Activated CD4-positive, alpha-beta T cell treated with anti-CD3 and anti-CD28 coated beads, Interleukin-2, amount 10 ng/mL, durations not matched to agents 24 days and 14 days (primary cell): ENCODE measurements around the gene PGAP6. TPM values are rescaled to one million over a fixed set of nuclear protein-coding genes. Genes with fewer than 3 reads are reported as not detected.

Experiments
- DNase-seq: peaks from one replicate; pipeline ENCODE4 v3.0.0; 2022
- H3K27ac Mint-ChIP-seq: one replicate; pipeline ENCODE4 v1.8.0; 2022; ENCODE audit warnings: mild to moderate bottlenecking, mixed read lengths
- H3K27me3 Mint-ChIP-seq: one replicate; pipeline ENCODE4 v1.8.0; 2022; ENCODE audit warnings: mixed read lengths
- H3K36me3 Mint-ChIP-seq: one replicate; pipeline ENCODE4 v1.8.0; 2022; ENCODE audit warnings: low read depth, mild to moderate bottlenecking, mixed read lengths
- H3K4me1 Mint-ChIP-seq: one replicate; pipeline ENCODE4 v1.8.0; 2021; ENCODE audit warnings: mixed read lengths
- H3K4me3 Mint-ChIP-seq: one replicate; pipeline ENCODE4 v1.8.0; 2022; ENCODE audit warnings: mild to moderate bottlenecking, moderate library complexity, mixed read lengths
- H3K9me3 Mint-ChIP-seq: one replicate; pipeline ENCODE4 v1.8.0; 2021; ENCODE audit warnings: mixed read lengths
- intact Hi-C: fragments of 100-400 bp; cut with micrococcal nuclease; formaldehyde crosslinking; loops from one replicate; pipeline ENCODE4 v1.15.1; 2023
- total RNA-seq: library from RNA; stranded (reverse); gene quantifications from 2 replicates; pipeline ENCODE4 v1.2.3, GENCODE V29; 2022

Gene PGAP6
- total RNA-seq, 1 donor from 2014 or later, result 37.8 TPM

DNA sequence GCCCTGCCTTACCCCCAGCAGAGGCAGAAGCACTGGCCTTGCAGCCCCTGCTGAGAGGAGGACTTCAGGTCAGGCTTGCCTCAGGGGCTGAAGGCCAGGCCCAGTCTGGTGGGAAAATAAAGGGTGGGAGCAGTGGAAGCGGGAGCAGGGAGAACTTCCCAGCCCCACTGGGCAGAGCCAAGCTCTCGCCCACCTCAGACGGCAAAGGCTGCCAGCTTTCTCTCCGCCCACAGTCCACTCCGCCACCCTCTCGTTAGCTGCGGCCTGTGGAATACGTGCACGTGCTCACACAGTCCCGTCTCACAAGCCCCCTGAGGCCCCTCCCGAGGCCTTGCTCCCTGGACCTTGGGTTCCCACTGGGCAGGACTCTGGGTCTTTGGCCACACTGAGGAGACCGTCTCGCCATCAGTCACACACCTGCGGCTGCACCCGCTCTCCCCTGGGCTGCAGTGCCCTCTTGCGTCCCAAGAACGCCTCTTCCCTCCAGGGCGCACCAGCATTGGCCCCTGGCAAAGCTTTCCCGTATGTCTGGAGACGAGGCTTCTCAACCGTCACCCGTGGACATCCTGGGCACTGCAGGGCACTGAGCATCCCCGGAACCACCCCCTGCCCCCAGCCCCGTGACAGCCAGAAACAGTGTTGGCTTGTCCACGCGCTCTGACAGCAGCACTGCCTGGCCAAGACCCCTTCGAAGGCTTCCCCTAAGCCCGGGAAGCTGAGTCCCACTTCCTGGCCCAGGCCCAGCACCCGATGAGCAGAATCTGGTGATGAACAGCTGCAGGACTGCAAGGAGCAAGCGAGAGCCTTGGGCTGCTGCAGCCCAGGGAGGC is 19.7 kb downstream of the PGAP6 start:
- intact Hi-C loops, result loop anchor here (1.0 to 5.0 kb wide), 3 partner anchors 180 to 297 kb away; partner anchors contain the start of gene HBQ1
- peaks cover 4% of the 10 kb centered on the region for H3K36me3 Mint-ChIP-seq
- H3K27ac Mint-ChIP-seq, result no peak overlapping the region
- H3K4me1 Mint-ChIP-seq, result peaks cover 4% of the 10 kb centered on the region
- peak overlapping the region; percentile 51 for H3K4me3 Mint-ChIP-seq
- peak; percentile 92 for DNase-seq
- H3K27me3 Mint-ChIP-seq, result no peaks in the 10 kb centered on the region
- no peaks in the 10 kb centered on the region for H3K9me3 Mint-ChIP-seq

DNA sequence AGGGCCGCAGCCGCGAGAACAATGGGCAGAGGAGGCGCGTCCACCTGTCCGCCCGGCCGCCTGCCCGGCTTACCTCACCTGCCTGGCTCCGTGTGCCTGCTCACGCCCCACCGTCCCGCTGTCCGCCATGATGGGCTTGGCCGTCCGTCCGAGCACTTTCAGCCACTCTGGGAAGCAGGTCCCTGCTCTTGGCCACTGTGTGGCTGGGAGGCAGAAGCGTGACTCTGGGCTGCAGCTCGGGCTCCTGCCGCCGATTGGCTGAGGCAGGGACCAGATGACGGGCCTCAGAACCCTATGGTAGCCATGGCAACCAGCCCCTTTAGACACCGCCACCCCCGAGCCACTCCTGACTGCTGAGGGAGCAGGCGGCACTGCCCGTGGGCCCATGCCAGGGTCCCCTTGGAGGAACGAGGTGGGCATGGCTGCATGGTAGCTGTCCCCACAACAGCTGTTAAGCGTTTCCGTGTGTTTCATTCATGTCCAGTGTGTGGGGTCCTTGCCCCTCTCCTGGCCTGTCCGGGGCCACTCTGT is 20.4 kb downstream of the PGAP6 start:
- Mint-ChIP-seq H3K9me3 (no peaks in the 10 kb centered on the region), H3K4me3 (no peak overlapping the region), H3K4me1 (peaks cover 4% of the 10 kb centered on the region), H3K36me3 (no peaks in the 10 kb centered on the region), H3K27ac (no peak overlapping the region), H3K27me3 (no peaks in the 10 kb centered on the region)
- intact Hi-C loops, result loop anchor here (5.0 kb wide), 1 partner anchor 179 kb away; the partner anchor contains the start of gene HBQ1
- DNase-seq, result no peak

DNA sequence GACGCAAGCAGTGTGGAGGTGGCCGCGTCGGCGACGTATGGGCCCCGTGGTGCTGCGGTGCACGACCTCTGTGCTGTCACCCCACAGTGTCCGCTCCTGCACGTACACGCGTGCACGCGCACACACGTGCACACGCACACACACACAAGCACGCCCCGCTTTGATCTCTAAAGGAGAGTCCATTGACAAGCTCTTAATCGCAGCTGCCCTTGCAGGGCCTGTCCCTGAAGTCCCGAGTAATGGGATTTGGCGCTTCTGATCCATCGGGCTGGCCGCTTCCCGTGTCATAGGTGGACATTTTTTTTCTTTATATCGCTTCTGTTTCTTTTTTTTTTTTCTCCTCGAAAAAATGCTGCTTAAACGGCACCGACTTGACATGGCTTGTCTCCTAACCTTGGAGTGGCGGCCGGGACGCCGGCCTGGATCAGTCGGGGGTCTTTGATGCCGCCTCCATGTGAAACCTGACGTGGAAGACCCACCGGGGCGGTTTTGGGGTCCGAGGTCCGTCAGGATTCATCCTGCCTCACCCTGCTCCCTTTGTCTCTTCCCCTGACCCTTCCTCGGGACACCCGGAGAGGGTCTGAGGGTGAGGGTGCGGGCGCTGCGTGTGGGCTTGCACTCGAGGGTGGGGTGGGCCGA is 21.0 kb downstream of the PGAP6 start:
- Mint-ChIP-seq H3K9me3 (no peaks in the 10 kb centered on the region), H3K36me3 (no peaks in the 10 kb centered on the region), H3K27me3 (no peaks in the 10 kb centered on the region), H3K27ac (no peak overlapping the region), H3K4me3 (no peak overlapping the region), H3K4me1 (peaks cover 4% of the 10 kb centered on the region)
- no peak for DNase-seq
- intact Hi-C loops, result loop anchor here (5.0 kb wide), 1 partner anchor 179 kb away; the partner anchor contains the start of gene HBQ1

DNA sequence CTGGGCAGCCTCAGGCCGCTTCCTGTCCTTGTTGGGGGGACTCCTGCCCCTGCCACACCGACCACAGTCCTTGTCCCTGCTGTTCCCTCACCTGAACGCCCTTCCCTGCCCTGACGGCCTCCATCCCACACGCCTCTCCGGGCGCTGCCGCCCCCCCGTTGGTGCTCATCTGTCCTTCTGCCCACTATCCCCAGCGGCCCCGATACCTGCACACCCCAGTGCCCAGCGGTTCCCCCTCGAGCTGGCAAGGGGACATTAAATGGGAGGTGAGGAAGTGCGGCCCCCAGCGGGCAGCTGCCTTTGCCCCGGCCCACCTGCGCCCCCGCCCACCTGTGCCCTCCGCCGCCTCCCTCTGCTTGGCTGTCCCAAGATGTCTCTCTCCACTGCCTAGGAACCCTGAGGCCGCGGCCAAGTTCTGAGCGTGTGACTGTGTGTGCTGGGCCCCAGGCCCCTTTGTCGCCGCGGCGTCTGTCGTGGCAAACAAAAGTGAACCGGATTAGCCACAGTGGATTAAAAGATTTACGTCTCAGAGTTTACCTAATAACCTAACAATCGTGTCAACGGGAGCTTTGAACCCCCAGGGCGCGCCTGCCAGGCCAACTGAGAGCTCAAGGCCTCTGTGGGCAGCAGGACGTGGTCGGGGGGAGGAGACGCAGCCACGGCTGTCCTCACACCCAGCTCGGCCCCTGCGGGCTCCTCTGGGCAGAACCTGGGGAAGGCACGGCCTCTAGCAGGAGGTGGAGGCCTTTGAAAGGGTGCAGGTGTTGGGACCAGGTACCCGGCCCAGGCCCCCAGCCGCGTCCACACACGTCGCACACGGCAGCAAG is 21.7 kb downstream of the PGAP6 start:
- H3K27ac Mint-ChIP-seq, result no peak overlapping the region
- H3K9me3 Mint-ChIP-seq, result no peaks in the 10 kb centered on the region
- peaks cover 6% of the 10 kb centered on the region for H3K4me1 Mint-ChIP-seq
- intact Hi-C loops, result loop anchor here (5.0 kb wide), 1 partner anchor 178 kb away; the partner anchor contains the start of gene HBQ1
- no peak for DNase-seq
- H3K4me3 Mint-ChIP-seq, result no peak overlapping the region
- H3K27me3 Mint-ChIP-seq, result no peaks in the 10 kb centered on the region
- no peaks in the 10 kb centered on the region for H3K36me3 Mint-ChIP-seq

DNA sequence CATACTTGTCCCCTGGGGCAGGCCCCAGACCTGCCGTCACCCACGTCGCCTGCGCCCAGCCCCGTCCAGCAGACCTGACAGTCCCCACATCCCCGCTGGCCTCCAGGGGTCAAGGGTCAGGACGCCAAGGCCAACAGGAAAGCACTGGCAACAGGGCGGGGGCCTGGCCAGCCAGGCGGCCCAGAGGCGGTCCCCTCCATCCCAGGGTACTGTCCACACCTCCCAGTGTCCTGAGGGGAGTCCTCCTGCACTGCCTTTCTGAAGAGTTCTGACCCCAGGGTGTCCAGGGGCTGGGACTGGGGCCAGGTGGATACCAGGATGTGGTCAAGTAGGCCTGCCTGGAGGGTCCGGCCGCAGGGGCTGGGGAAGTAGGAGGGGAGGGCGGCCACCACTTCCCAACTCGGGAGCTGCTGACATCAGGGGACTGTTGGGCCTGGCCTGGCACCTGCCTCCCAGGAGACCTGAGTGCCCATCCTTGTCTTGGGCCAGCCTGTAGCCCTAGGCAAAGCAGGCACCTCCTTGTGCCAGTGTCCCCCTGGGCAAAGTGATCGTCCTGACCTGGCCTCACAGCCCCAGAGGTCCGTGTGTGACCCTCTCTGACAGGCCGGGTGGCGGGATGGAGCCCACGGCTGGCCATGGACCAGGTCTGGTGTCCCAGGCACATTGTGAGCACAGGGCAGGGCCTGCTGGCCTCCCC is 22.6 kb downstream of the PGAP6 start:
- Mint-ChIP-seq H3K27ac (no peak overlapping the region), H3K9me3 (no peaks in the 10 kb centered on the region), H3K36me3 (no peaks in the 10 kb centered on the region), H3K4me3 (no peak overlapping the region), H3K4me1 (peaks cover 8% of the 10 kb centered on the region), H3K27me3 (no peaks in the 10 kb centered on the region)
- DNase-seq, result no peak
- intact Hi-C loops, result no loop called here

DNA sequence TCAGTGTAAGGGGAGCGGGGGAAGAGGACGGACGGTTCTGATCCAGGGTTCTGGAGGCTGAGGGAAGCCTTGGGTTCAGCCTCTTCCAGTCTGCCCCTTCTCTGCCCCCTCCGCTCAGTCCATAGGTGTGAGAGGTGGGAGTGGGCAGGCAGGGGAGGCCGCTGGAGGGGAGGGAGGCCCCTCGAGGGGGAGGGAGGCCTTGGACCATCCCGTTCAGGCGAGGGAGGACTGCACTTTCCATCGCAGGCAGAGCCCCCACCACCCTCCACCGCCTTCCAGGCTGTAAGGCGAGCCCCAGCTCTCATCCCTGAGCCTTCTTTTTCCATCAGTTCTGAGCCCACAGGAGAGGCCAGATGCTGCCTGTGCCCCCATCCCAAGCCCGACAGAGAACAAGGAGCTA is 25.0 kb downstream of the PGAP6 start:
- Mint-ChIP-seq H3K4me3 (no peak overlapping the region), H3K27ac (no peak overlapping the region), H3K27me3 (no peaks in the 10 kb centered on the region), H3K4me1 (peaks cover 5% of the 10 kb centered on the region), H3K9me3 (no peaks in the 10 kb centered on the region), H3K36me3 (no peaks in the 10 kb centered on the region)
- DNase-seq, result no peak
- intact Hi-C loops, result no loop called here

DNA sequence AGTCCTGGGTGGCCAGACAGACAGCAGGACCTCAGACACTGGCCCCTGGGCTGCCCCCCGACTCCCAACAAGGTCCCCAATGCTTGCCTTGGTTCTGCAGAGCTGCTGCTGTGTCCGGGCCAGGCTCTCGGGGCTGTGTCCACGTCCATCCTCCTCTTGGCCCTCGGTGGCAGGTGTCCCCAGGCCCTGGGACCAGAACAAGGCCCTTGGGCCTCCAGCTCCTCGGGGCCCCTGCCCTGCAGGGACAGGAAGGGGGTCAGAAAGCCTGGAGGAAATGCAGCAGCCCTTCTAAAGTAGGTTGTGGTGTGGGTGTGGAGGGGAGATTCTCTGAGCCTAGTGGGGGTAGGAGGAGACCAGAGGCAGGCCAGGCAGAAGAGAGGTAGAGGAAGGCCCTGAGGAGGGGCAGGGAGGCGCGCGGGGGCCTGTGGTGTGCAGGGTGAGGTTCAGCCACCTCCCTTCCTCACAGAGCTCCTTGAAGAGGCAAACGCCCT is 26.8 kb downstream of the PGAP6 start:
- H3K9me3 Mint-ChIP-seq, result no peaks in the 10 kb centered on the region
- H3K27ac Mint-ChIP-seq, result no peak overlapping the region
- H3K36me3 Mint-ChIP-seq, result peaks cover 6% of the 10 kb centered on the region
- H3K4me3 Mint-ChIP-seq, result no peak overlapping the region
- intact Hi-C loops, result no loop called here
- H3K27me3 Mint-ChIP-seq, result no peaks in the 10 kb centered on the region
- peaks cover 14% of the 10 kb centered on the region for H3K4me1 Mint-ChIP-seq
- no peak for DNase-seq

DNA sequence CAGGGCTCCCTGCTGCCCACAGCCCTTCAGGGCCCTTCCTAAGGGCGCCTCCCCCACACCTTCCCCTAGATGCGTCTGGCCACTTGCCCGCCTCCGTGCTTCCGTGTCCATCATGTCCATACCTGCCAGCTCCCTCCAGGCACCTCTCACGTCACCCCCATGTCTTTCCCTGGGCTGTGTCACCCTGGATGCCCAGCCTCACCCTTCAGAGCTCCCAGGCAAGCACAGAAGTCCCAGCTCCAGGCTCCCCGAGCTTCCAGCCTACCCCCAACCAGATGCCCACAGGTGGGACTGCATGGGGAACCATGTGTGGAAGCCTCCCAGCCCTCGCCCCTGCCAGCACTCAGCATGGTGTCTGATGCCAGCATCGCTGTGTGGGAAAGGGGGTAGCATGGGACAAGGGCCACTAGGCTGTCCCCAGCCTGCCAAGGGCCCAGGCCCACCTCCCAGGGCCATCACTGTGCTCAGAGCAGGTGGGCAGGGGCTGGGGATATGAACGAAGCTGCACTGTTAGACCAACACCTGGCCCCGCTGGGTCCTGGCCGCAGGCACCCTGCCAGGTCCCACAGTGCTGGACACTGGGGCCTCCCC is 27.4 kb downstream of the PGAP6 start:
- Mint-ChIP-seq H3K27ac (no peak overlapping the region), H3K27me3 (no peaks in the 10 kb centered on the region), H3K4me3 (peak overlapping the region; percentile 21), H3K36me3 (peaks cover 8% of the 10 kb centered on the region), H3K9me3 (no peaks in the 10 kb centered on the region), H3K4me1 (peaks cover 19% of the 10 kb centered on the region)
- no peak for DNase-seq
- intact Hi-C loops, result no loop called here

DNA sequence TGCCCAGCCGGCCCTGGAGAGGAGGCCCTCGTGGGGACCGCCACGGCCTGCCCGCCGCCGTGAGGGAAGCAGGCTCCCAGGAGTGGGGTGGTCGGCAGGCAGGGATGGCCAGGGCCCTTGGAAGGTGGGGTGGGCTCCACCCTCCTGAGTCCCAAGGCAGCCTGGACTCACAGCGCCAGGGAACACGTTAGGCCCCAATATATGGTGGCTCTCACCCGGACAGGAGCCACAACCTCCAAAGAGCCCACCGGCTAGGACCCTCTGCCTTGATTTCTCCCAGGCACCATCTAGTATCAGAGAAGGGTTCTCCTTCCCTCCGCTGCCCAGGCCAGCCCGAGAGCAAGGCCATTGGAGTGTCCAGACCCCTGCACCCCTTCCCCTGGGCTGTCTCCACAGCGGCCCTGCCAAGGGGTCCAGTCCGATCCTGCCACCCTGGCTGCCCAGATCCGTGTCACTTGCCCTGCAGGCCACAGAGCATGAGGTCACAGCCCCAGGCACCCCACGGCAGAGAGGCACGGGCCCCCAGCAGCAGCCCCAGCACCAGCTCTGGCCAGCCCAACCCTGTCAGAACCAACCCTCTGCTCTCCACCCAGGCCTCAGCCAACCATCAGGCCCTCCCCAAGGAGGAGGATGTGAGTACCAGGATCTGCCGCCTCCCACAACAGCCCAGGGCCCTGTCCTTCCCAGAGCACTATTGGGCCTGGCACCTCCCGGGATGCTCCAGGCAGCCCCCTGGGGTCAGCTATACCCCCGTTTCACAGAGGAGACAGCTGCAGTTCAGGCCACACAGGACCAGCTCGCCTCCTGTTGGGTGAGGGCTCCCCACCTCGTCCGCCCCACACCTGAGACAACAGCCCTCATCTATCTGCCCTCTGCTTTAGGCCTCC is 28.1 kb downstream of the PGAP6 start:
- intact Hi-C loops, result loop anchor here (1.0 kb wide), 1 partner anchor 17 kb away; the partner anchor contains the start of gene MRPL28
- DNase-seq, result no peak
- Mint-ChIP-seq H3K9me3 (no peaks in the 10 kb centered on the region), H3K4me1 (peaks cover 23% of the 10 kb centered on the region), H3K27me3 (no peaks in the 10 kb centered on the region), H3K36me3 (peaks cover 10% of the 10 kb centered on the region), H3K4me3 (peak overlapping the region; percentile 21), H3K27ac (no peak overlapping the region)

DNA sequence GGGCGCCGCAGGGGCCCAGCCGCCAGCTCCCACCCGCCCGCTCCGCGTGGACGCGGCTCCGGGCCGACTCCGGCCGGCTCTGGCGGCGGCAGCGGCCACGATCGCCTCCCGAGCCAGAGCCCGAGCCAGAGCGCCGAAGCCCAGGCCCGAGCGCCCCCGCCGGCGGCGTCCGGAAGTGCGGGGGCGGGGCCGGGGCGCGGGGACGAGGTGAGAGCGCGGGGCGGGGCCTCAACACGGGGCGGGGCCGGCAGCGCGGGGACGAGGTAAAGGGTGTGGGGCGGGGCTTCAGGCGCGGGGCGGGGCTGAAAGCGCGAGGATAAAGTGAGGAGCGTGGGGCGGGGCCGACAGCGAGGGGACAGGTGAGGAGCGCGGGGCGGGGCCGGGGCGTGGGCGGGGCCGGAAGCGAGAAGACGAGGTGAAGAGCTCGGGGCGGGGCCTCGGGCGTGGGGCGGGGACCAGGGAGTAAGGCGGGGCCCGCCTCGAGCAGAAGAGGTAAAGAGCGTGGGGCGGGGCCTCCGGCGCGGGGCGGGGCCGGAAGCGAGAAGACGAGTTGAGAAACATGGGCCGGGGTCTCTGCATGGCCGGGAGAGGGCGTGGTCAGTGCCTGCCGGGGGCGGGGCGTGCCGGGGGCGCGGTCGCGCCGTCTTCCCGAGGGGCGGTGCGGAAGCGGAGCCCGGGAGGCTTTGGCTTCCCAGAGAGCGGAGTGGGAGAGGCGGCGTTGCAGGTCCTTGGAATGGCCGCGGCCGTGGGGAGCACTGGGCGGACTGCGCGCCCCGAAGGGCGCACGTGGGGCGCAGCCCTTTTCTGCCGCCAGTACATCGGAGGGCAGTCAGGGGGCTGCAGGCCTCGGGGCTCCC is 29.0 kb downstream of the PGAP6 start, which contains the start of gene AXIN1:
AXIN1 (minus strand) TSS at position 177 of the 857 bp plus-strand sequence. CDS start 5,698 bp downstream, outside the sequence.
- no peaks in the 10 kb centered on the region for H3K9me3 Mint-ChIP-seq
- peaks cover 25% of the 10 kb centered on the region for H3K4me1 Mint-ChIP-seq
- H3K27ac Mint-ChIP-seq, result peak within 1 kb of the TSS; percentile 85
- peak; percentile 99 for DNase-seq
- H3K36me3 Mint-ChIP-seq, result peaks cover 10% of the 10 kb centered on the region
- no peaks in the 10 kb centered on the region for H3K27me3 Mint-ChIP-seq
- intact Hi-C loops, result loop anchor here (1.0 kb wide), 3 partner anchors 18 to 123 kb away; partner anchors contain the start of genes LUC7L and MRPL28
- H3K4me3 Mint-ChIP-seq, result peak within 1 kb of the TSS; percentile 85
